ENCODE data around the gene MIDN.

GRCh38 chr19:1269478-1270212 is 21.3 kb downstream of the MIDN start:
- TF ChIP-seq POLR2A (IDR thresholded peaks at IDR 0.05; ENCODE audit: low read length): peak; percentile 91
- TF ChIP-seq GATA1 (IDR thresholded peaks at IDR 0.05; ENCODE audit: low read depth, low read length): no peak
